HG03442 (cell line): ENCODE data around the gene MDM1.

ENCODE experiments used
- ATAC-seq: cut with Tn5 transposase; IDR thresholded peaks from one replicate; pipeline ENCODE4 v1.9.1; 2021; ENCODE audit warnings: mild to moderate bottlenecking, moderate library complexity; ENCODE audit not compliant: unreplicated experiment

MDM1 gene

GRCh38 chr12:68245180-68246021 lies 86.8 kb downstream of the MDM1 start:
- no peak for ATAC-seq
